A673 (cell line): Measurements from ENCODE around the gene DPH1.

Experiments
- CTCF ChIP-seq: fragments of 300-800, 200-600 bp; sonication (generic); conservative IDR thresholded peaks from 2 replicates; pipeline ENCODE4 v1.5.1; 2017; ENCODE audit warnings: low read depth, mild to moderate bottlenecking, antibody characterized with exemption, low read length, moderate library complexity, mixed read lengths
- EZH2 ChIP-seq: fragments of 200-600 bp; sonication (generic); IDR thresholded peaks from 2 replicates; pipeline ENCODE4 v1.6.1; 2017; ENCODE audit warnings: borderline replicate concordance, low read depth, mild to moderate bottlenecking, mixed read lengths, antibody characterized with exemption, low read length; ENCODE audit not compliant: poor library complexity, severe bottlenecking

- TF ChIP-seq CTCF (no peak), EZH2 (no peak)
These were observed 62.3 kb downstream of the DPH1 start for GRCh38 chr17:2092253-2092652.
